PFSK-1 (cell line): ENCODE results near the gene TM4SF5.

Experiments used
- POLR2AphosphoS5 ChIP-seq: IDR thresholded peaks from 2 replicates; pipeline ENCODE4 v1.6.1; 2012; ENCODE audit warnings: low read depth, mild to moderate bottlenecking, control low read depth, low read length, moderate library complexity
- REST ChIP-seq, 2 experiments: IDR thresholded peaks; 2 replicates each; pipeline versions ENCODE4 v1.6.1 to v1.8.0; 2011 to 2012; ENCODE audit warnings: low read depth in 2 of 2, low read length in 2 of 2, control low read depth in 1 of 2, inconsistent platforms in 1 of 2, mild to moderate bottlenecking in 1 of 2, moderate library complexity in 1 of 2; ENCODE audit not compliant: insufficient read depth in 1 of 2
- SIN3A ChIP-seq: IDR thresholded peaks from 2 replicates; pipeline ENCODE4 v1.6.1; 2012; ENCODE audit warnings: mild to moderate bottlenecking, low read length, moderate library complexity, borderline replicate concordance; ENCODE audit not compliant: insufficient read depth
- TAF1 ChIP-seq: IDR thresholded peaks from 2 replicates; pipeline ENCODE4 v1.6.1; 2012; ENCODE audit warnings: low read length, control low read depth, borderline replicate concordance; ENCODE audit not compliant: insufficient read depth

- no peak for TF ChIP-seq REST (IDR thresholded peaks at IDR 0.05; ENCODE audit: insufficient read depth in 1 of 2, low read depth in 2 of 2, low read length in 2 of 2)
- no peak for TF ChIP-seq TAF1
- TF ChIP-seq POLR2AphosphoS5 = no peak
- no peak for TF ChIP-seq SIN3A
Measured at GRCh38 chr17:4751932-4752331, 19.8 kb upstream of the TM4SF5 start.
